Neural progenitor cell (in vitro differentiated cells): ENCODE data around the gene SSR3. TPM values are rescaled to one million over a fixed set of nuclear protein-coding genes. Genes with fewer than 3 reads are reported as not detected.
"Not testable (repeated sequence)": the region's sequence is repeated elsewhere in the genome, so short reads cannot be mapped to it uniquely, and the experiment has no call there.

Experiments used
- DNase-seq: peaks from one replicate; pipeline ENCODE4 v3.0.0-alpha.2; 2016; ENCODE audit warnings: low spot score
- H2AFZ ChIP-seq: fragments of 200-600 bp; sonication (generic); replicated peaks from 2 replicates; pipeline ENCODE4 v1.6.1; 2016; ENCODE audit warnings: antibody characterized with exemption
- H3F3A ChIP-seq: fragments of 200-600 bp; sonication (generic); 2 replicates; pipeline ENCODE4 v1.6.1; 2016; ENCODE audit warnings: antibody characterized with exemption, low read depth
- H3K27ac ChIP-seq: fragments of 200-600 bp; sonication (generic); 2 replicates; pipeline ENCODE4 v1.5.1; 2016; ENCODE audit warnings: mild to moderate bottlenecking
- H3K27me3 ChIP-seq: fragments of 200-600 bp; sonication (generic); 2 replicates; pipeline ENCODE4 v1.6.1; 2016; ENCODE audit warnings: mild to moderate bottlenecking, moderate library complexity
- H3K36me3 ChIP-seq: fragments of 200-600 bp; sonication (generic); 2 replicates; pipeline ENCODE4 v1.5.1; 2016
- H3K4me1 ChIP-seq: fragments of 200-600 bp; sonication (generic); 2 replicates; pipeline ENCODE4 v1.6.1; 2016; ENCODE audit warnings: mixed run types
- H3K4me2 ChIP-seq: fragments of 200-600 bp; sonication (generic); 2 replicates; pipeline ENCODE4 v1.6.1; 2016
- H3K4me3 ChIP-seq: fragments of 200-600 bp; sonication (generic); 2 replicates; pipeline ENCODE4 v1.5.1; 2016
- H3K79me2 ChIP-seq: fragments of 200-600 bp; sonication (generic); 2 replicates; pipeline ENCODE4 v1.6.1; 2016; ENCODE audit warnings: low read depth
- H3K9ac ChIP-seq: fragments of 200-600 bp; sonication (generic); 2 replicates; pipeline ENCODE4 v1.6.1; 2016
- H3K9me3 ChIP-seq: fragments of 200-600 bp; sonication (generic); 2 replicates; pipeline ENCODE4 v1.5.1; 2016; ENCODE audit warnings: low read depth
- H4K20me1 ChIP-seq: fragments of 200-600 bp; sonication (generic); 2 replicates; pipeline ENCODE4 v1.6.1; 2016; ENCODE audit warnings: low read depth
- H3K27ac Mint-ChIP-seq: 3 replicates; pipeline ENCODE4 v1.8.0; 2021; ENCODE audit warnings: mixed read lengths
- H3K27me3 Mint-ChIP-seq: 2 replicates; pipeline ENCODE4 v1.8.0; 2022; ENCODE audit warnings: low read depth, mild to moderate bottlenecking, inconsistent platforms, moderate library complexity, mixed read lengths; ENCODE audit not compliant: insufficient read depth
- H3K36me3 Mint-ChIP-seq: 3 replicates; pipeline ENCODE4 v1.8.0; 2021; ENCODE audit warnings: mixed read lengths
- H3K4me1 Mint-ChIP-seq: 3 replicates; pipeline ENCODE4 v1.8.0; 2021; ENCODE audit warnings: mixed read lengths
- H3K4me3 Mint-ChIP-seq: 3 replicates; pipeline ENCODE4 v1.8.0; 2021; ENCODE audit warnings: mild to moderate bottlenecking, moderate library complexity, mixed read lengths
- H3K9me3 Mint-ChIP-seq: 3 replicates; pipeline ENCODE4 v1.8.0; 2020; ENCODE audit warnings: mixed read lengths
- EZH2 ChIP-seq: fragments of 200-600 bp; sonication (generic); IDR thresholded peaks from 2 replicates; pipeline ENCODE4 v1.6.1; 2017; ENCODE audit warnings: antibody characterized with exemption, mild to moderate bottlenecking, moderate library complexity
- EZH2phosphoT487 ChIP-seq: fragments of 200-600 bp; sonication (generic); IDR thresholded peaks from 2 replicates; pipeline ENCODE4 v1.6.1; 2017; ENCODE audit warnings: antibody characterized with exemption
- total RNA-seq: library from RNA; depleted of rRNA; stranded (reverse); fragments of >200 nt; gene quantifications from 2 replicates; pipeline ENCODE4 v1.2.3, GENCODE V29; 2015; ENCODE audit warnings: low replicate concordance
- TF ChIP-seq, protein P1 (sequence below): fragments of 200-600 bp; sonication (generic); IDR thresholded peaks from 2 replicates; pipeline ENCODE4 v1.5.1; 2017; ENCODE audit warnings: antibody characterized with exemption, mild to moderate bottlenecking

SSR3 gene
- total RNA-seq, 1 donor from 2014 or later, result 142 TPM

DNA sequence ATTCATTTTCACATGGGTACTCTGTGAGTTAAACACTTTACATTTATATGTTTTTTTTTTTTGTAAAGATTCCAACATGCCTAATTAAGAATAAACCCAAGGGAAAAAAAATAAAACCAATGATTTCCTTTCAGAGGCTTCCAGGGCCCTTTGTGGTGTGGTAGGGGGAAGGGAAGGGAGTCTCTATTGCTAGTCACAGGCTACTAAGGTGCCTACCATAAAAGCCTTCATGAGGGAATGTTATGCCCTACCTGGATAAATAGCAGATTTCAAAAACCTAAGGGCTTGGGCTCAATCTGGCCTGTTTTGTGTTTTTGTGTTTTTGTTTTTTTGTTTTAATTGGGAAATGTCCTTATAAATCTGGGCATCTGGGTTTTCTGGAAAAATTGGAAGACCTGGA, 38.9 kb upstream of the SSR3 start:
- Histone ChIP-seq H3K27me3 (no peaks in the 10 kb centered on the region), H3K27ac (no peak overlapping the region), H2AFZ (peak overlapping the region; percentile 12), H3K4me2 (no peak overlapping the region), H3K36me3 (no peaks in the 10 kb centered on the region), H3K9ac (no peak overlapping the region), H3F3A (no peaks in the 10 kb centered on the region), H3K4me1 (peaks cover 12% of the 10 kb centered on the region), H3K79me2 (no peaks in the 10 kb centered on the region), H3K4me3 (no peak overlapping the region), H4K20me1 (no peaks in the 10 kb centered on the region), H3K9me3 (no peaks in the 10 kb centered on the region)
- DNase-seq, result no peak
- Mint-ChIP-seq H3K36me3 (no peaks in the 10 kb centered on the region), H3K4me1 (peaks cover 12% of the 10 kb centered on the region), H3K27me3 (peaks cover 2% of the 10 kb centered on the region), H3K4me3 (no peak overlapping the region), H3K9me3 (peaks cover 8% of the 10 kb centered on the region), H3K27ac (no peak overlapping the region)
- TF ChIP-seq EZH2phosphoT487 (no peak), EZH2 (no peak)
- TF ChIP-seq, protein P1, sequence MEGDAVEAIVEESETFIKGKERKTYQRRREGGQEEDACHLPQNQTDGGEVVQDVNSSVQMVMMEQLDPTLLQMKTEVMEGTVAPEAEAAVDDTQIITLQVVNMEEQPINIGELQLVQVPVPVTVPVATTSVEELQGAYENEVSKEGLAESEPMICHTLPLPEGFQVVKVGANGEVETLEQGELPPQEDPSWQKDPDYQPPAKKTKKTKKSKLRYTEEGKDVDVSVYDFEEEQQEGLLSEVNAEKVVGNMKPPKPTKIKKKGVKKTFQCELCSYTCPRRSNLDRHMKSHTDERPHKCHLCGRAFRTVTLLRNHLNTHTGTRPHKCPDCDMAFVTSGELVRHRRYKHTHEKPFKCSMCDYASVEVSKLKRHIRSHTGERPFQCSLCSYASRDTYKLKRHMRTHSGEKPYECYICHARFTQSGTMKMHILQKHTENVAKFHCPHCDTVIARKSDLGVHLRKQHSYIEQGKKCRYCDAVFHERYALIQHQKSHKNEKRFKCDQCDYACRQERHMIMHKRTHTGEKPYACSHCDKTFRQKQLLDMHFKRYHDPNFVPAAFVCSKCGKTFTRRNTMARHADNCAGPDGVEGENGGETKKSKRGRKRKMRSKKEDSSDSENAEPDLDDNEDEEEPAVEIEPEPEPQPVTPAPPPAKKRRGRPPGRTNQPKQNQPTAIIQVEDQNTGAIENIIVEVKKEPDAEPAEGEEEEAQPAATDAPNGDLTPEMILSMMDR, result no peak

DNA sequence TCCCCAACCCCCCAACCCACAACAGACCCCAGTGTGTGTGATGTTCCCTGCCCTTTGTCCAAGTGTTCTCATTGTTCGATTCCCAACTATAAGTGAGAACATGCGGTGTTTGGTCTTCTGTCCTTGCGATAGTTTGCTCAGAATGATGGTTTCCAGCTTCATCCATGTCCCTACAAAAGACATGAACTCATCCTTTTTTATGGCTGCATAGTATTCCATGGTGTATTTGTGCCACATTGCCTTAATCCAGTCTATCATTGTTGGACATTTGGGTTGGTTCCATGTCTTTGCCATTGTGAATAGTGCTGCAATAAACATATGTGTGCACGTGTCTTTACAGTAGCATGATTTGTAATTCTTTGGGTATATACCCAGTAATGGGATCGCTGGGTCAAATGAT, 34.9 kb upstream of the SSR3 start:
- not testable (repeated sequence) for H2AFZ ChIP-seq, H3K9me3 ChIP-seq, H3K27ac Mint-ChIP-seq, H3K4me1 Mint-ChIP-seq, H3K4me3 ChIP-seq, H3K4me3 Mint-ChIP-seq, H3K27me3 ChIP-seq, H3K79me2 ChIP-seq, H3K9ac ChIP-seq, H4K20me1 ChIP-seq, H3K9me3 Mint-ChIP-seq, H3F3A ChIP-seq, H3K36me3 ChIP-seq, DNase-seq, H3K36me3 Mint-ChIP-seq, H3K27me3 Mint-ChIP-seq, H3K27ac ChIP-seq, H3K4me2 ChIP-seq
- H3K4me1 ChIP-seq, result peaks cover 12% of the 10 kb centered on the region

DNA sequence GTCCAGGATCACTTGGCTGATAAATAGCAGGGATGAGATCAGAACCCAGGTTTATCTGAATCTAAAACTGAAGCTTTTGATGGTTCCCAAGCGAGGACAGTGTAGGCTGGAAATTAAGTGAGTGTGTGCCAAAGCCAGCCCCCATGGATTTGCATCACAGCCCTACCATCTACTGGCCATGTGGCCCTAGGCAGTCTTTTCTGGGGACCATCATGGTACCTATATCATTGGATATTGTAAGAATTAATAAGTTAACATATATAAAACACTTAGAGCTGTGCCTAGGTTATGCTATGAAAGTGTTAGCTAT, 32.8 kb upstream of the SSR3 start:
- no peak for TF ChIP-seq EZH2
- TF ChIP-seq, protein P1, result no peak
- no peak for TF ChIP-seq EZH2phosphoT487
- Mint-ChIP-seq H3K4me1 (no peaks in the 10 kb centered on the region), H3K27ac (no peak overlapping the region), H3K27me3 (peaks cover 6% of the 10 kb centered on the region), H3K36me3 (no peaks in the 10 kb centered on the region), H3K9me3 (peaks cover 8% of the 10 kb centered on the region), H3K4me3 (no peak overlapping the region)
- Histone ChIP-seq H3K9me3 (no peaks in the 10 kb centered on the region), H2AFZ (no peak overlapping the region), H3K27ac (no peak overlapping the region), H3F3A (no peaks in the 10 kb centered on the region), H3K4me3 (no peak overlapping the region), H3K4me1 (no peaks in the 10 kb centered on the region), H3K9ac (no peak overlapping the region), H3K4me2 (no peak overlapping the region), H3K79me2 (no peaks in the 10 kb centered on the region), H3K27me3 (no peaks in the 10 kb centered on the region), H3K36me3 (no peaks in the 10 kb centered on the region), H4K20me1 (no peaks in the 10 kb centered on the region)
- no peak for DNase-seq

DNA sequence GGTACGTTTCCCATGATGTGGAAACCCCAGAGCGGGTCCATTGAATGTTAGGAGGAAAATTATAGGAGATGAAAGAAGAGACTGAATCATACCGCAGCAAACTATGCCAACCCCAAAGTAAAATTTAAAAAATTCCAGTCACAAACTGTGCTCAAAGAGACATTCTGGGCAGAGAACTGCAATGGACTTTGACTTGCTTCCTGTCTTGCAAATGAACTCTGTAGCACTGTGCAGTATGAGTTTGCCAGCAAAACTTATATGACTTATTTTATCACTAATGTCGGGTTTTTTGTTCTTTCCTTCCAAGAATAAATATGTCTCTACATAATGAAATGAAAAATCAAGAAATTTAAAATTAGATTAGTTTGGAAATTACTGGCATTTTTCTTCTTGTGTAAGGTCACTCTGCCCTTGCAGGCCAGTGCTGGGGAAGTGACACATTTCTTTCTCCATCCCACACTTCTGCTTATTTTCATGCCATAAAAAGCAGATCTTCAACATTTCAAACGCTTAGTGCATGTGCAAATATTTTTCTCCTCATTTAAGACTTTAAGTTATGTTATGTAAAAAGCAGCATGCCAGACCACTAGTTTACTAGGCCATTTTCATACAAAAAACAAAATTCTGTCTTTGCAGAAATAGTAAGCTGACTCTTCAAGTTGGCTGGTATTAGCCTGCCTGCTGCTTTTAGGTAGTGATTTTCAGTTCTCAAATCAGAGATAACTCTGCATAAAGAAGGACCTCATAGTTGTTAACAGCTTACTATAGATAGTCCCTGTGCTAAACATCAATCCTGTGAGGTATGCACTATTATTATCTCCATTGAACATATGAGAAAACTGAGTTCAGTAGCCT, 32.2 kb upstream of the SSR3 start:
- no peak overlapping the region for H3K27ac ChIP-seq

More for the DNA sequence above, 32.2 kb upstream of the SSR3 start:
- H3K36me3 ChIP-seq, result no peaks in the 10 kb centered on the region
- no peaks in the 10 kb centered on the region for H3K79me2 ChIP-seq
- H2AFZ ChIP-seq, result peak overlapping the region; percentile 35
- Mint-ChIP-seq H3K27ac (no peak overlapping the region), H3K9me3 (peaks cover 8% of the 10 kb centered on the region), H3K36me3 (no peaks in the 10 kb centered on the region), H3K4me1 (no peaks in the 10 kb centered on the region), H3K4me3 (no peak overlapping the region), H3K27me3 (peaks cover 6% of the 10 kb centered on the region)
- no peak overlapping the region for H3K4me3 ChIP-seq
- no peaks in the 10 kb centered on the region for H3K9me3 ChIP-seq
- no peaks in the 10 kb centered on the region for H3K27me3 ChIP-seq
- DNase-seq, result no peak
- no peaks in the 10 kb centered on the region for H3F3A ChIP-seq
- H3K9ac ChIP-seq, result no peak overlapping the region
- no peaks in the 10 kb centered on the region for H3K4me1 ChIP-seq
- H4K20me1 ChIP-seq, result no peaks in the 10 kb centered on the region
- no peak overlapping the region for H3K4me2 ChIP-seq
- TF ChIP-seq, protein P1, result no peak
- TF ChIP-seq EZH2 (no peak), EZH2phosphoT487 (no peak)
